Measurements from ENCODE around the gene MTMR2. TPM values are rescaled to one million over a fixed set of nuclear protein-coding genes. Genes with fewer than 3 reads are reported as not detected.
A peak's percentile ranks its signal among the peaks of the same experiment; 100 is the strongest.

Gene MTMR2
- total and polyA plus RNA-seq, 2 donors (not counting 3 experiments of a cell fraction or from before 2014, with no cell fraction given): 19.5 to 49.5 TPM

- peak overlapping the region in 1 of 3 experiments; percentile 98 for H3K4me3 ChIP-seq (replicated peaks in 1 of 3; ENCODE audit: insufficient read depth in 1 of 3, low read depth in 1 of 3, low read length in 3 of 3)
- H3K36me3 ChIP-seq (ENCODE audit: control insufficient read depth in 2 of 2, extremely low read depth in 1 of 2, insufficient read depth in 2 of 2, low read length in 2 of 2): no peaks in the 10 kb centered on the region
- peaks cover 47% of the 10 kb centered on the region for H3K4me1 ChIP-seq (ENCODE audit: control insufficient read depth, extremely low read depth, insufficient read depth, low read length)
- no peaks in the 10 kb centered on the region for H3K9me3 ChIP-seq (replicated peaks; ENCODE audit: control insufficient read depth, insufficient read depth, low read length)
- intact Hi-C loops (cut with micrococcal nuclease): loop anchor here (5.0 kb wide), 1 partner anchor 305 kb away; no protein-coding TSS in a partner anchor
- no peak overlapping the region for H2AFZ ChIP-seq (ENCODE audit: low read depth, low read length)
- dilution Hi-C loops (cut with MboI; ENCODE audit: extremely low pct_ligation_motif_present, low sequenced_read_pairs): no loop called here
- H3K27me3 ChIP-seq (ENCODE audit: control insufficient read depth in 2 of 2, insufficient read depth in 2 of 2, low read length in 2 of 2): no peaks in the 10 kb centered on the region
- H3K9me1 ChIP-seq (replicated peaks; ENCODE audit: control insufficient read depth, extremely low read depth, insufficient read depth, low read length): no peaks in the 10 kb centered on the region
- H3K27ac ChIP-seq (ENCODE audit: insufficient read depth, low read depth, low read length): no peak overlapping the region
- peak overlapping the region; percentile 95 for H3K4me2 ChIP-seq (ENCODE audit: insufficient read depth, low read length)
- no peaks in the 10 kb centered on the region for H4K20me1 ChIP-seq (replicated peaks; ENCODE audit: control insufficient read depth, extremely low read depth, insufficient read depth, low read length)
- H3K9ac ChIP-seq (replicated peaks; ENCODE audit: extremely low read depth, insufficient read depth, low read length): no peak overlapping the region
- ChIA-PET CTCF (interaction anchor here (0.8 to 2.0 kb wide), 11 partner anchors 9 to 472 kb away, joined by 3 to 18 read pairs (median 3); partner anchors contain the start of gene MAML2), POLR2A (interaction anchor here (0.6 kb wide), 1 partner anchor 389 kb away, joined by 3 read pairs; no protein-coding TSS in a partner anchor)
- BruUV-seq (replicated peaks): no TSS peak
- peaks cover 60% of the 10 kb centered on the region for H3K79me2 ChIP-seq (ENCODE audit: control insufficient read depth, insufficient read depth, low read length)
- DNase-seq (ENCODE audit: low read depth, low spot score) (peak; percentile 20), FAIRE-seq (no peak)
- TF ChIP-seq POLR2A (IDR thresholded peaks at IDR 0.05; ENCODE audit: low read depth, low read length) (no peak), EZH2 (IDR thresholded peaks at IDR 0.05; ENCODE audit: borderline replicate concordance, low read depth, low read length, severe bottlenecking) (no peak), CTCF (IDR thresholded peaks at IDR 0.05; ENCODE audit: extremely low read depth in 1 of 2, insufficient read depth in 1 of 2, low read depth in 1 of 2, low read length in 2 of 2) (no peak), POLR2AphosphoS5 (IDR thresholded peaks at IDR 0.05; ENCODE audit: insufficient read depth, low read depth, low read length) (no peak), MYC (IDR thresholded peaks at IDR 0.05; ENCODE audit: low read depth, low read length) (no peak), MAX (IDR thresholded peaks at IDR 0.05; ENCODE audit: insufficient read depth, insufficient read length) (no peak), GATA2 (IDR thresholded peaks at IDR 0.05; ENCODE audit: insufficient read depth, insufficient read length, low read depth, low read length) (no peak)
Observed at GRCh38 chr11:95922099-95922498, 1.8 kb downstream of the MTMR2 start.

All from endothelial cell of umbilical vein (primary cell).